ENCODE measurements around the gene FBXO44.

Gene FBXO44

DNA sequence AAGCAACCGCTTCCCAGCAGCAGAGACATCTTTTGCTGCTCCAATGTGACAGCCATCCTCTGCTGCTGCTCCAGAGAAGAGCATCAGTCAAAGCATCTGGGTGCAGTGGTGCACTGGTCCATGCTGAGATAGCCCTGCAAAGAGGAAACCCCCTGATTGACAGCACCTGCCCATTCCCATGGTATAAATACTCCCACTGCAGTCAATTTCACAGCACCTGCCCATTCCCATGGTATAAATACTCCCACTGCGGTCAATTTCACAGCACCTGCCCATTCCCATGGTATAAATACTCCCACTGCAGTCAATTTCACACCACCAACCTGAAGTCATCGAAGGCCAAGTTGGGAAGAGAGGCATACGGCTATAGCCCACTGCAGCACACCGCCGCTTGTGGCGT lies 25.9 kb upstream of the FBXO44 start:
- no peak overlapping the region for H3K9ac ChIP-seq (ENCODE audit: low read length)
- H3K79me2 ChIP-seq (ENCODE audit: low read length) = no peaks in the 10 kb centered on the region
- TF ChIP-seq EZH2phosphoT487 (IDR thresholded peaks at IDR 0.05; ENCODE audit: low read depth) = no peak
- TF ChIP-seq, protein P1, sequence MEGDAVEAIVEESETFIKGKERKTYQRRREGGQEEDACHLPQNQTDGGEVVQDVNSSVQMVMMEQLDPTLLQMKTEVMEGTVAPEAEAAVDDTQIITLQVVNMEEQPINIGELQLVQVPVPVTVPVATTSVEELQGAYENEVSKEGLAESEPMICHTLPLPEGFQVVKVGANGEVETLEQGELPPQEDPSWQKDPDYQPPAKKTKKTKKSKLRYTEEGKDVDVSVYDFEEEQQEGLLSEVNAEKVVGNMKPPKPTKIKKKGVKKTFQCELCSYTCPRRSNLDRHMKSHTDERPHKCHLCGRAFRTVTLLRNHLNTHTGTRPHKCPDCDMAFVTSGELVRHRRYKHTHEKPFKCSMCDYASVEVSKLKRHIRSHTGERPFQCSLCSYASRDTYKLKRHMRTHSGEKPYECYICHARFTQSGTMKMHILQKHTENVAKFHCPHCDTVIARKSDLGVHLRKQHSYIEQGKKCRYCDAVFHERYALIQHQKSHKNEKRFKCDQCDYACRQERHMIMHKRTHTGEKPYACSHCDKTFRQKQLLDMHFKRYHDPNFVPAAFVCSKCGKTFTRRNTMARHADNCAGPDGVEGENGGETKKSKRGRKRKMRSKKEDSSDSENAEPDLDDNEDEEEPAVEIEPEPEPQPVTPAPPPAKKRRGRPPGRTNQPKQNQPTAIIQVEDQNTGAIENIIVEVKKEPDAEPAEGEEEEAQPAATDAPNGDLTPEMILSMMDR (IDR thresholded peaks at IDR 0.05; ENCODE audit: low read depth, low read length) = no peak
- no peak overlapping the region for H3K4me2 ChIP-seq (ENCODE audit: low read length)
- H2AFZ ChIP-seq (ENCODE audit: low read depth, low read length) = no peak overlapping the region
- H3K27ac ChIP-seq (ENCODE audit: low read length) = no peak overlapping the region
- no peaks in the 10 kb centered on the region for H4K20me1 ChIP-seq (ENCODE audit: insufficient read depth, low read length)
- H3K9me3 ChIP-seq (ENCODE audit: insufficient read depth, low read length) = no peaks in the 10 kb centered on the region
- H3K4me1 ChIP-seq (ENCODE audit: low read length) = no peaks in the 10 kb centered on the region
- H3K4me3 ChIP-seq (ENCODE audit: low read length) = no peak overlapping the region
- no peaks in the 10 kb centered on the region; the same call in 1 of the 2 replicates for H3K27me3 ChIP-seq (ENCODE audit: low read depth, low read length)
- H3K36me3 ChIP-seq (replicated peaks; ENCODE audit: low read depth, low read length) = no peaks in the 10 kb centered on the region

DNA sequence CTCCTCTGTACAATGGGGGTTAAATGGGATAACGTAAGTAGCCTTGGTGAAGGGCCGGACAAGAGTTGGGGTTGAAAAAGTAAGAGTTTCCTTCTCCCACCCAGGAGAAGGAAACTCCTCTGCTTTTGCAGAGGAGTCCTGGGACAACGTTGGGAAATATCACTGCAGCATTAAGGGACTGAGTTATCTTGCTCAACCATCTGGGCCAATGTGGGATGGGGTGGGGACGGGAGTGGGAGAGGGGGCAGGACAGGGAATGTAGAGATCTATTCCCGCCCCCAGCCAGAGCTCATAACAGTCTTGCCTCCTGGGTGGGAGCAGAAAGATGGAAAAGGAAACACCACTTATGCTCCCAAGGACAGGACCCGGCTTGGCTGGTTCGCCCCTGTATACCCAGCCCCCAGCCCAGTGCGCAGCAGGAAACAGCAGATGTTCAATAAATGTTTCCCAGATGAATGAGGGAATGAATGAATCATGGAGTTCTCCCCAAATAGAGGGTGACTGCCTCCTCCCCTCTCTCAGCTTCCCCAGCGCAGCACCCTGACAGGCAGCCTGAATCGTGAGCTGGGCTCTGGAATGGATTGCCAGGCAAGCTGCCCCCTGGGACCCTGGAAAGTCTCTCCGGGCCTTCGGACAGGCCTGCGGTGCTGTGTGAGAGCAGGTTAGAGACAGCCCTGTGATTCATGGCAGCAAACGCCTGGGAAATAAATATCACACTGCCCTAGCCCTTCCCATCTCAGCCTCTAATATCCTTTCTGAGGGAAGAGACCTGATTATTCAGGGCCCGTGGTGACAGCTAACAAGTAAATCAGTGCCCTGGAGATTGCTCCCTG lies 25.3 kb upstream of the FBXO44 start:
- H3K79me2 ChIP-seq (ENCODE audit: low read length) = no peaks in the 10 kb centered on the region
- no peak overlapping the region for H3K4me3 ChIP-seq (ENCODE audit: low read length)
- no peaks in the 10 kb centered on the region for H3K36me3 ChIP-seq (replicated peaks; ENCODE audit: low read depth, low read length)
- H2AFZ ChIP-seq (ENCODE audit: low read depth, low read length) = no peak overlapping the region
- H3K4me1 ChIP-seq (ENCODE audit: low read length) = no peaks in the 10 kb centered on the region
- H3K27me3 ChIP-seq (ENCODE audit: low read depth, low read length) = no peaks in the 10 kb centered on the region; the same call in 1 of the 2 replicates
- H3K4me2 ChIP-seq (ENCODE audit: low read length) = no peak overlapping the region
- H4K20me1 ChIP-seq (ENCODE audit: insufficient read depth, low read length) = no peaks in the 10 kb centered on the region
- no peaks in the 10 kb centered on the region for H3K9me3 ChIP-seq (ENCODE audit: insufficient read depth, low read length)
- no peak overlapping the region for H3K27ac ChIP-seq (ENCODE audit: low read length)
- TF ChIP-seq, protein P1 (IDR thresholded peaks at IDR 0.05; ENCODE audit: low read depth, low read length) = no peak
- TF ChIP-seq EZH2phosphoT487 (IDR thresholded peaks at IDR 0.05; ENCODE audit: low read depth) = no peak
- no peak overlapping the region for H3K9ac ChIP-seq (ENCODE audit: low read length)

DNA sequence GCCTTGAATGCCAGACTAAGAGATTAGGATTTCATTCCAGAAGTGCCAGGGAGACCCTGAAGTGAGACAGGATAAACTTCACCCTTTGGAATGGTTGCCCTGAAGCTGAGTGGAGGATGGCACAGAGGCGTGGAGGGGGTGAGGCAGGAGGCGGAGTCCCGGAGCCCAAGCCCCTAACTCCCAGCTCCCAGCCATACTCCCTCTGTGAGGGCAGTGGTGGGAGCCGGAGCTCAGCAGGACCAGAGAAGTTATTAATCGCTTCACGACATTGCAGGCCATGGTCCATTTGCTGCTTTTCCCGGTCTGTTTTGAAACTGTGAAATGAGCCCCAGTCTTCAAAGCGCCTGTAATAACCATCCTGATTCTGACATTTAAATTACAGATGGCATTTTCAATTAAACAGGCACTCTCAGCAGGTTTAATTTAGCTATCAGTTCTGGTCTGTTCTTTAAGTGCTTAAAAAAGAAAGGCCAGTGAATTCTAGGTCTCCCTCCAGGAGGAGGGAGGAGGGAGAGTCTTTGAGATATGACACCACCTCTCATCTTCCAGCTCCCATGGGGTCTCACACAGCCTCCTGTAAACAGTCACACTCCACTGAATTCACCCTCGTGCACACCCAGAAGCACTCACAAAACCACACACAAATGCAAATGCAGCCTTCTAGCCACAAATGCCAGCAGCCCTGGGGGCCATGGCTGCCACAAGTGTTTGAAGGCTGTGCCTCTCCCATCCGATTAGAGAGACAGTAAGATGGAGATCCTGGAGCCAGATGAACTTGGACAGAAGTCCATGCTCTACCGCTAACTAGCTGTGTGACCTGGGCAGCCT lies 20.1 kb upstream of the FBXO44 start:
- no peaks in the 10 kb centered on the region; the same call in 1 of the 2 replicates for H3K27me3 ChIP-seq (ENCODE audit: low read depth, low read length)
- H3K36me3 ChIP-seq (replicated peaks; ENCODE audit: low read depth, low read length) = no peaks in the 10 kb centered on the region
- no peak overlapping the region for H3K4me2 ChIP-seq (ENCODE audit: low read length)
- H3K4me1 ChIP-seq (ENCODE audit: low read length) = no peaks in the 10 kb centered on the region
- H3K9me3 ChIP-seq (ENCODE audit: insufficient read depth, low read length) = no peaks in the 10 kb centered on the region
- no peak overlapping the region for H3K4me3 ChIP-seq (ENCODE audit: low read length)
- H3K27ac ChIP-seq (ENCODE audit: low read length) = no peak overlapping the region
- no peaks in the 10 kb centered on the region for H4K20me1 ChIP-seq (ENCODE audit: insufficient read depth, low read length)
- H2AFZ ChIP-seq (ENCODE audit: low read depth, low read length) = no peak overlapping the region
- no peak for TF ChIP-seq EZH2phosphoT487 (IDR thresholded peaks at IDR 0.05; ENCODE audit: low read depth)
- TF ChIP-seq, protein P1 (IDR thresholded peaks at IDR 0.05; ENCODE audit: low read depth, low read length) = no peak
- H3K79me2 ChIP-seq (ENCODE audit: low read length) = no peaks in the 10 kb centered on the region
- H3K9ac ChIP-seq (ENCODE audit: low read length) = no peak overlapping the region

DNA sequence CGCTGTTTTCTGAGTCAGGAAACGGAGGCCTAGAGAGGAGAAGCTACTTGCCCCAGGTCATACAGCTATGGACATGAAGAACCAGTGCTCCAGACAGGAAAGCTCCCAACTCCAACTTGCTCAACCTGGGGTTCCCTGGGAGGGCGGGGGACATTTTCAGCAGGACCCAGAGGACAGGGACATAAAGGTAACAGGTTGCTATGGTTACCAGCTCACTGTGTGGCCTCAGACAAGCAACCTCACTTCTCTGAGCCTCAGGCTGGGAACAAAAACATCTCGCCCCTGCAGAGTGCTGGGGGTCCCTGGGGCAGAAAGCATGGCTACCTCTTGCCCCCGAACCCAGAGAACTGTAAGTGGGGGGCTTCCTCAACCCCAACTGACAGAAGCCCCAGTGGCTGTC lies 16.6 kb upstream of the FBXO44 start:
- H3K4me1 ChIP-seq (ENCODE audit: low read length) = no peaks in the 10 kb centered on the region
- H3K9me3 ChIP-seq (ENCODE audit: insufficient read depth, low read length) = no peaks in the 10 kb centered on the region
- no peaks in the 10 kb centered on the region for H3K79me2 ChIP-seq (ENCODE audit: low read length)
- H3K4me2 ChIP-seq (ENCODE audit: low read length) = no peak overlapping the region
- H3K9ac ChIP-seq (ENCODE audit: low read length) = no peak overlapping the region
- H3K27me3 ChIP-seq (ENCODE audit: low read depth, low read length) = no peaks in the 10 kb centered on the region
- no peaks in the 10 kb centered on the region for H3K36me3 ChIP-seq (replicated peaks; ENCODE audit: low read depth, low read length)
- peaks cover 2% of the 10 kb centered on the region; the same call in 1 of the 2 replicates for H4K20me1 ChIP-seq (ENCODE audit: insufficient read depth, low read length)
- no peak overlapping the region for H3K4me3 ChIP-seq (ENCODE audit: low read length)
- H2AFZ ChIP-seq (ENCODE audit: low read depth, low read length) = no peak overlapping the region
- TF ChIP-seq, protein P1 (IDR thresholded peaks at IDR 0.05; ENCODE audit: low read depth, low read length) = no peak
- no peak for TF ChIP-seq EZH2phosphoT487 (IDR thresholded peaks at IDR 0.05; ENCODE audit: low read depth)
- no peak overlapping the region for H3K27ac ChIP-seq (ENCODE audit: low read length)
